Epithelial cell of esophagus (primary cell): ENCODE data around the gene ANKRD6.

ENCODE experiments used
- DNase-seq: peaks from one replicate; pipeline ENCODE4 v3.0.0; 2010; ENCODE audit warnings: low read depth
- H3K4me3 ChIP-seq: 2 replicates; pipeline ENCODE4 v1.5.1; 2011; ENCODE audit warnings: mild to moderate bottlenecking, low read length, control low read depth
- CTCF ChIP-seq: IDR thresholded peaks from 2 replicates; pipeline ENCODE4 v1.5.1; 2011; ENCODE audit warnings: low read depth, mild to moderate bottlenecking, low read length, control low read depth, inconsistent platforms; ENCODE audit not compliant: insufficient read depth; ENCODE audit errors: missing control alignments

The ANKRD6 gene

GRCh38 chr6:89432875-89433251 is at the start of gene ANKRD6:
Gene ANKRD6, plus strand, starts transcription at chr6:89433152. Its CDS starts 133,825 bp downstream, at chr6:89566977.
- peak within 1 kb of the TSS; percentile 50 for H3K4me3 ChIP-seq
- TF ChIP-seq CTCF, result peak; percentile 56
- DNase-seq, result peak; percentile 74

DNA sequence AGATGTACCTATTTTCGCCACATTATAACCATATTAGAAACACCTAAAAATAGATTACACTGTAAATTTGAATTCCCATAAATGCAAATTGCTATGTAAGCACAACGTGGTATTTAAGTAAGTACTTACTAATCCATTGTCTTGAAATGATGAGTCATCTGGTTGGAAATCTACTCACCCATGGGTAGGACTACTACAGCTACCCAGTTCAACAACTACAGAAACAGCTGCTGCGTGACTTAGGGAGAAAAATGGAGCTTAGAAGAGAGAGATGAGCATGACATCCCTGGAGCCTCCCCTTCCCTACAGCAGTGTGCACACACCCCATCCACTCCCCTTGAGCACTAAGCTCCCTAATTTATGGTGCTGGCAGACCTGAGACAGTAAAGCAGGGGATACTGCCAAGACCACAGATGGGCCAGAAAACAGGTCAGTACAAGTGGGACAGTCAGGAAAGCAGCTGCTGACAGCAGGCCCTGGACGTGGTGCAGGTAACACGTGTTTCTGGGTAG is 47.7 kb upstream of the ANKRD6 start:
- peak; percentile 91 for DNase-seq
- H3K4me3 ChIP-seq, result no peak overlapping the region
- no peak for TF ChIP-seq CTCF

- H3K4me3 ChIP-seq, result no peak overlapping the region
- DNase-seq, result no peak
- no peak for TF ChIP-seq CTCF
Measured at GRCh38 chr6:89385846-89386245, 47.1 kb upstream of the ANKRD6 start.

- no peak overlapping the region for H3K4me3 ChIP-seq
- no peak for DNase-seq
- TF ChIP-seq CTCF, result no peak
Measured at GRCh38 chr6:89386917-89387491, 45.9 kb upstream of the ANKRD6 start.

- H3K4me3 ChIP-seq, result no peak overlapping the region
- no peak for TF ChIP-seq CTCF
- DNase-seq, result no peak
Measured at GRCh38 chr6:89387516-89388201, 45.3 kb upstream of the ANKRD6 start.

GRCh38 chr6:89388846-89389245 is 44.1 kb upstream of the ANKRD6 start:
- no peak overlapping the region for H3K4me3 ChIP-seq
- no peak for DNase-seq
- TF ChIP-seq CTCF, result no peak
